Aorta (tissue), 5 donors: ENCODE results near the gene KCNIP3. TPM values are rescaled to one million over a fixed set of nuclear protein-coding genes. Genes with fewer than 3 reads are reported as not detected.
"Not testable (repeated sequence)": the region's sequence is repeated elsewhere in the genome, so short reads cannot be mapped to it uniquely, and the experiment has no call there.

Experiments used
- ATAC-seq: fragments of 200-7000 bp; cut with Tn5 transposase; one replicate; pipeline ENCODE4 v1.9.1; 2022; ENCODE audit warnings: moderate library complexity; ENCODE audit not compliant: low FRiP score
- DNase-seq, 2 donors: peaks; one replicate each; pipeline ENCODE4 v3.0.0-alpha.2; 2020
- H3K27ac ChIP-seq, 2 donors: one replicate each; pipeline ENCODE4 v1.5.1; 2013; ENCODE audit warnings: low read length in 2 of 2, mild to moderate bottlenecking in 2 of 2, moderate library complexity in 2 of 2, control low read depth in 1 of 2, inconsistent platforms in 1 of 2, low read depth in 1 of 2
- H3K27me3 ChIP-seq, 2 donors: one replicate each; pipeline ENCODE4 v1.6.1; 2013; ENCODE audit warnings: control low read depth in 1 of 2, low read length in 1 of 2, mild to moderate bottlenecking in 1 of 2, moderate library complexity in 1 of 2; ENCODE audit not compliant: insufficient read depth in 2 of 2, control insufficient read depth in 1 of 2
- H3K36me3 ChIP-seq, 2 donors: one replicate each; pipeline ENCODE4 v1.6.1; 2013; ENCODE audit warnings: control low read depth in 1 of 2, low read length in 1 of 2, mild to moderate bottlenecking in 1 of 2; ENCODE audit not compliant: insufficient read depth in 2 of 2, control insufficient read depth in 1 of 2
- H3K4me1 ChIP-seq, 2 donors: one replicate each; pipeline ENCODE4 v1.6.1; 2013; ENCODE audit warnings: low read length in 2 of 2, control low read depth in 1 of 2, mild to moderate bottlenecking in 1 of 2, moderate library complexity in 1 of 2; ENCODE audit not compliant: insufficient read depth in 2 of 2, control insufficient read depth in 1 of 2
- H3K4me3 ChIP-seq, 2 donors: one replicate each; pipeline ENCODE4 v1.5.1; 2013; ENCODE audit warnings: low read length in 2 of 2, control low read depth in 1 of 2, mild to moderate bottlenecking in 1 of 2
- H3K9me3 ChIP-seq: one replicate; pipeline ENCODE4 v1.6.1; 2013; ENCODE audit warnings: mild to moderate bottlenecking, low read length; ENCODE audit not compliant: control insufficient read depth
- WGBS, 2 donors: extraction: QIAGEN DNeasy Blood & Tissue Kit; methylation state at CpG; one replicate each; pipeline ENCODE4 v1.1.7; 2013; 5-methylcytosine and 5-hydroxymethylcytosine counted together
- intact Hi-C, 2 donors: fragments of 100-400 bp; cut with DNase I; formaldehyde crosslinking; loops; one replicate each; pipeline versions ENCODE4 v1.14.2 to v1.15.0; 2022
- polyA plus RNA-seq, 2 donors: library from polyadenylated mRNA; stranded (reverse); fragments of 200-250 nt; gene quantifications; one replicate each; pipeline ENCODE4 v1.2.3, GENCODE V29; 2013
- total RNA-seq, 2 donors: library from RNA; stranded (reverse); fragmentation: NEBNext Ultra II Directional; extraction: Animal tissue kit (Norgen Biotek cat#: 25700); gene quantifications; one replicate each; pipeline ENCODE4 v1.2.1, GENCODE V29; 2021
- donor health status: healthy with polysubstance abuse.
- donor health status: Bipolar disorder and iron deficiency.
- donor health status: DM: no; HTN: no; CAD: no.
- donor health status: DM: no; HTN: no; CAD: no.
- donor health status: DM: yes; HTN: yes; CAD: no.

The KCNIP3 gene
- total and polyA plus RNA-seq, 4 donors: 2.9 to 10.7 (median 7.7) TPM

DNA sequence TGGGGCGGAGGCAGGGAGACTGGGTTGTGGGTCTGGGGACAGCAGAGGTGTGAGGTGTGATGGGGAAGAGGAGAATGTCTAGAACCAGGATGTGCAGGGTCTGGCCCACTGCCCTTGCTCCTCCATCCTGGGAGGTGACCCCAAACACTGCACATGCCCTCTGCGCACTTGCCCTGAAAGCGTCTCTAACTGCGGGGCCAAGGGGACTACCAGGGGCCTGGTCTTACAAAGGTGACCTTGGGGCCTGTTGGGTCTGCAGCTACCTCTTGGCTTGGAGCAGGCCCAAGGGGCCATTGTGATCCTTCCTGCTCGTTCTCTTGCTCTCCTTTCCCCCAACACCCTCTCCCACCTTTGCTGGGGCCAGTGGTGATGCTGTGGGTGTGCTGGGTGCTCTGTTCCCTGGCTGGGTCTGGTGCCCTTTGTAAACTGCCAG is 57.3 kb downstream of the KCNIP3 start:
- DNase-seq (peak in 1 of 2 donors; percentile 62), ATAC-seq (no peak)
- intact Hi-C loops: loop anchor here in 1 of 2 donors (5.0 kb wide), 1 partner anchor 38 kb away; no protein-coding TSS in a partner anchor
- 94 to 96% methylated on average over 5 of the region's 5 CpGs for WGBS, 2 donors
- Histone ChIP-seq H3K27me3 (no peaks in the 10 kb centered on the region), H3K36me3 (no peaks in the 10 kb centered on the region), H3K4me1 (no peaks in the 10 kb centered on the region), H3K4me3 (no peak overlapping the region), H3K9me3 (no peaks in the 10 kb centered on the region), H3K27ac (no peak overlapping the region)

DNA sequence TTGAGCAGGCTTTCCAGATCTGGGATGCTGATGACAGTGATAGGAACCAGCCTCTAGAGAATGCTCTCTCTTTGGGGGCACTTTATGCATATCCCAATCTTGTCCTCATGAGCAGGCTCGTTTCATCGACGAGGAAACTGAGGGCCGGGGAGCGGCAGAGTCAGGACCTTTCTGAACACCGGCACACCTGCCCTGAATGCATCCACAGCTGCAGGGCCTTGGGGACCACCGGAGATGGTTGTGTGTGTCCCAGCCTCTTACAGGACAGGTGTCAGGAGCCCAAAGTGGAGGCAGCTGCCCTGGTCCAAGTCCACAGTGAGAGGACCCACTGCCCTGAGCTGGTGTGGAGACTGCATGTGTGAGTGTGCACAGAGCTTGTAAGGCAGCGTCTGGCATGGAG is 57.8 kb downstream of the KCNIP3 start:
- Histone ChIP-seq H3K9me3 (no peaks in the 10 kb centered on the region), H3K36me3 (no peaks in the 10 kb centered on the region), H3K4me3 (no peak overlapping the region), H3K27me3 (no peaks in the 10 kb centered on the region), H3K27ac (no peak overlapping the region), H3K4me1 (no peaks in the 10 kb centered on the region)
- DNase-seq (peak in 1 of 2 donors; percentile 59), ATAC-seq (no peak)
- WGBS, 2 donors: 93% methylated on average over 8 of the region's 8 CpGs
- intact Hi-C loops: loop anchor here in 1 of 2 donors (5.0 kb wide), 1 partner anchor 37 kb away; no protein-coding TSS in a partner anchor

- H3K27me3 ChIP-seq, H3K9me3 ChIP-seq, H3K27ac ChIP-seq, H3K4me3 ChIP-seq, ATAC-seq, H3K4me1 ChIP-seq, H3K36me3 ChIP-seq, DNase-seq, intact Hi-C loops: not testable (repeated sequence)
- 96 to 100% methylated on average over 3 to 4 of the region's 5 CpGs for WGBS, 2 donors
These were observed 58.3 kb downstream of the KCNIP3 start for GRCh38 chr2:95355486-95355885.

GRCh38 chr2:95356821-95357700 is 59.9 kb downstream of the KCNIP3 start:
- DNase-seq (peak in 1 of 2 donors; percentile 50), ATAC-seq (no peak)
- Histone ChIP-seq H3K27ac (no peak overlapping the region), H3K9me3 (no peaks in the 10 kb centered on the region), H3K36me3 (no peaks in the 10 kb centered on the region), H3K27me3 (no peaks in the 10 kb centered on the region), H3K4me3 (no peak overlapping the region), H3K4me1 (no peaks in the 10 kb centered on the region)
- WGBS, 2 donors: 90 to 94% methylated on average over 12 of the region's 12 CpGs
- intact Hi-C loops: no loop called here

GRCh38 chr2:95357717-95358280 is 60.7 kb downstream of the KCNIP3 start:
- DNase-seq: peak in 1 of 2 donors; percentile 43
- ATAC-seq: no peak
- Histone ChIP-seq H3K27me3 (no peaks in the 10 kb centered on the region), H3K27ac (no peak overlapping the region), H3K4me3 (no peak overlapping the region), H3K4me1 (no peaks in the 10 kb centered on the region), H3K36me3 (no peaks in the 10 kb centered on the region), H3K9me3 (no peaks in the 10 kb centered on the region)
- WGBS, 2 donors: 93 to 96% methylated on average over 6 of the region's 6 CpGs
- intact Hi-C loops: no loop called here

- WGBS, 2 donors: 71 to 80% methylated on average over 3 of the region's 3 CpGs
- H3K27ac ChIP-seq: no peak overlapping the region
- no peaks in the 10 kb centered on the region for H3K9me3 ChIP-seq
- H3K27me3 ChIP-seq: no peaks in the 10 kb centered on the region
- H3K4me3 ChIP-seq: no peak overlapping the region
- H3K36me3 ChIP-seq: no peaks in the 10 kb centered on the region
- no peaks in the 10 kb centered on the region for H3K4me1 ChIP-seq
- ATAC-seq (no peak), DNase-seq (no peak)
- intact Hi-C loops: no loop called here
These were observed 61.9 kb downstream of the KCNIP3 start for GRCh38 chr2:95359031-95359430.

DNA sequence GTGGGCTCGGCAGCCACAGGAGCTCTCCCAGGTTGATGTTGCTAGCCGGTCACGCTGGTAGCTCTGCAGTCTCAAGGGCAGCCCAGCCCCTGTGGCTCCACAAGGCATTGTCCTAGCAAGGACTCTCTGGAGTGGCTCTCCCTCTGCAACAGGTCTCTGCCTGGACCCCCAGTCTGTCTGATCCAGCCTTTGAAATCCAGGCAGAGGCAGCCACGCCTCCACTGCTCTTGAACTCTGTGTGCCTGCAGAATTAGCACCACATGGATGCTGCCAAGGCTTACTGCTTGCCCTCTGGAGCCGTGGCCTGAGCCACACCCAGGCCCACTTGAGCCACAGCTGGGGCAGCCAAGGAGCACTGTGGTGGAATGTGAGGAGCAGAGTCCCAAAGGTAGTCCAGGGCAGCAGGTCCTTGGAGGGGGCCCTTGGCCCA is 62.4 kb downstream of the KCNIP3 start:
- Histone ChIP-seq H3K9me3 (no peaks in the 10 kb centered on the region), H3K36me3 (no peaks in the 10 kb centered on the region), H3K4me3 (no peak overlapping the region), H3K27ac (no peak overlapping the region), H3K27me3 (no peaks in the 10 kb centered on the region), H3K4me1 (no peaks in the 10 kb centered on the region)
- peak; percentile 26 for ATAC-seq
- intact Hi-C loops: no loop called here
- peak in 1 of 2 donors; percentile 42 for DNase-seq
- 89 to 92% methylated on average over 5 of the region's 5 CpGs for WGBS, 2 donors

DNA sequence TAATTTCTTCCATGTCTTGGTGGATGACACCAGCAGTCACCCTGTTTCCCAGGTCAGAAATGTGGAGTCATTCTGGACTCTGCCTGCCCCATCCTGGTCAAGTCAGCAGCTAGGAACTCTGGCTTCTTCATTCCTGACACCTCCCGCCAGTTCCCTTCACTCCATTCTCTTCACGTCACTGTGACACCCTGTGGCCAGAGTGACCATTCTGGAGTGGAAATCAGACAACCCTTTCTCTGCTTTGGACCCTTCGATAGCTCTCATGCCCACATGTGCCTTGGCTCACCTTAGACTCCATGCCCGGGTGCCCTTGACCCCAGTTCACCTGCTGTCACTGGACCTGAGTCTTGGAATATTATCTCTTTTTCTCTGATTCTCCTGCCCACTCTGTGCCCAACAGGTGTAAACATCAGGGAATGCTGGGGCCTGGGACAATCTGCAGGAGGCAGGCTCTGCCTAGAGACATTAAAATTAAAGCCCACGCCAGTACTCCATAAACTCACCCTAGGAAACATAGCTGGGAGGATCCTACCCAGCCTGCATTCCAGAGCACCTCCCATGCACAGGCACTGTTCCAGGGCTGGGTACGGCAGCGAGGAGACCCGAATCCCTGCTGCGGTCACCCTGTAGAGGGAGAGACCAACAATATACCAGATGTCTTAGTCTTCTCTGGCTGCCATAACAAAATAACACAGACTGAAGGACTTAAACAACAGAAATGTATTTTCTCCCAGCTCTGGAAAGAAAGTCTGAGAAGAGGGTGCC is 64.3 kb downstream of the KCNIP3 start:
- Histone ChIP-seq H3K27me3 (no peaks in the 10 kb centered on the region), H3K27ac (no peak overlapping the region), H3K4me1 (no peaks in the 10 kb centered on the region), H3K4me3 (no peak overlapping the region), H3K36me3 (no peaks in the 10 kb centered on the region), H3K9me3 (no peaks in the 10 kb centered on the region)
- WGBS, 2 donors: 89 to 90% methylated on average over 9 of the region's 9 CpGs
- no peak for ATAC-seq
- intact Hi-C loops: no loop called here
- DNase-seq: peak in 1 of 2 donors; percentile 27
